ENCODE results near the gene COL5A1. TPM values are rescaled to one million over a fixed set of nuclear protein-coding genes. Genes with fewer than 3 reads are reported as not detected.

Gene COL5A1
- total RNA-seq, 6 experiments from 2014 or later, result 196 to 308 (median 225) TPM

DNA sequence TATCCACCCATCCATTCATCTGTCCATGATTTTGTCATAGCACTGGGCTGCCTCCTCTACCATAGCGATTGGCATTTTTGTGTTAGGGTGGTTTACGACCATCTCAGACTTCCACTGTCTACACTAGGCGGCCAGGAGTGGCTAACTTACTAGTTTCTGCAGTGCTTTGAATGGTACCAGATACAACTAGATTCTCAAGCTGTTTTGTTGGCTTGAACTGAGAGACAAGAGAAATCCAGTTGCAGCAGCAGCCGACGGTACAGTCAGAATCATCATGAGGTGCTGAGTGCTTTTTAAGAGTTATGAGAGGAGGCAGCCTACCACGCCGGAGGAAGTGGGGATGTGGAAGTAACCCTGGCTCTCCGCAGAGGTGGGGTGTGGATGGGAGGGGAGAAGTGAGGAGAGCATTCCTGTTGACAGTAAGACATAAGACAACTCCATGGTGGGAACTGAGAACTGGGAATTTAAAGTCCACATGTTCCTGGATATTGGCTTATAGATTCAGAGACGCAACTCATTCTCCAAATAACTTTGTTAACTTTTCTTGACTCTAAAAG lies 27.9 kb downstream of the COL5A1 start:
- peaks cover 95% of the 10 kb centered on the region for H3K4me1 Mint-ChIP-seq (ENCODE audit: low read depth)
- peaks cover 69% of the 10 kb centered on the region for H3K36me3 Mint-ChIP-seq (ENCODE audit: low read depth)
- no peak for DNase-seq
- H3K27ac Mint-ChIP-seq, result peak overlapping the region; percentile 85
- H3K27me3 Mint-ChIP-seq (ENCODE audit: insufficient read depth), result peaks cover 9% of the 10 kb centered on the region
- H3K4me3 Mint-ChIP-seq, result peak overlapping the region; percentile 75
- H3K9me3 Mint-ChIP-seq, result no peaks in the 10 kb centered on the region
- TF ChIP-seq, protein P1, sequence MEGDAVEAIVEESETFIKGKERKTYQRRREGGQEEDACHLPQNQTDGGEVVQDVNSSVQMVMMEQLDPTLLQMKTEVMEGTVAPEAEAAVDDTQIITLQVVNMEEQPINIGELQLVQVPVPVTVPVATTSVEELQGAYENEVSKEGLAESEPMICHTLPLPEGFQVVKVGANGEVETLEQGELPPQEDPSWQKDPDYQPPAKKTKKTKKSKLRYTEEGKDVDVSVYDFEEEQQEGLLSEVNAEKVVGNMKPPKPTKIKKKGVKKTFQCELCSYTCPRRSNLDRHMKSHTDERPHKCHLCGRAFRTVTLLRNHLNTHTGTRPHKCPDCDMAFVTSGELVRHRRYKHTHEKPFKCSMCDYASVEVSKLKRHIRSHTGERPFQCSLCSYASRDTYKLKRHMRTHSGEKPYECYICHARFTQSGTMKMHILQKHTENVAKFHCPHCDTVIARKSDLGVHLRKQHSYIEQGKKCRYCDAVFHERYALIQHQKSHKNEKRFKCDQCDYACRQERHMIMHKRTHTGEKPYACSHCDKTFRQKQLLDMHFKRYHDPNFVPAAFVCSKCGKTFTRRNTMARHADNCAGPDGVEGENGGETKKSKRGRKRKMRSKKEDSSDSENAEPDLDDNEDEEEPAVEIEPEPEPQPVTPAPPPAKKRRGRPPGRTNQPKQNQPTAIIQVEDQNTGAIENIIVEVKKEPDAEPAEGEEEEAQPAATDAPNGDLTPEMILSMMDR (IDR thresholded peaks at IDR 0.05), result no peak

DNA sequence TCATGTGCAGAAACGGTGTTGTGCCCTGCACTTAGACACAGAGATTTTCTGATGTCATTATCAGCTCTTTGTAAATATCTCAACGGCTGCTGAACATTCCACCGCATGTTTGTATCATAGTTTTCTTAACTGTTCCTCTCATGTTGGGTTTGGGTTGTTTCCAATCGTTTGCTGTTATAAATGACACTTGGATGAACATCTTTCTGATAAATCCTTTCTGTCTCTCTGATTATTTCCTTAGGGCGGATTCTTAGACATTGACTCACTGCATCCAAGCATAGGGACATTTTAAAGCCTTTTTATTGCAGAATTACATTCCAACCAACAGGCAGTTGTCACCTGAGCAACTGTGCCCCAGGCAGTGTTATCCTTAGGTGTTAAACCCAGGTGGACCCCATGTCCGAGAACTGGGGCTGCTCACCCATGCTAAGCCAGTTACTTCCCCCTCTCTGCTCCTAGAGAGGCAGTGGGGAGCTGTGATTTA lies 28.5 kb downstream of the COL5A1 start:
- TF ChIP-seq, protein P1 (IDR thresholded peaks at IDR 0.05), result no peak
- Mint-ChIP-seq H3K4me1 (ENCODE audit: low read depth) (peaks cover 94% of the 10 kb centered on the region), H3K36me3 (ENCODE audit: low read depth) (peaks cover 69% of the 10 kb centered on the region), H3K4me3 (peak overlapping the region; percentile 75), H3K27ac (peak overlapping the region; percentile 85), H3K27me3 (ENCODE audit: insufficient read depth) (peaks cover 9% of the 10 kb centered on the region), H3K9me3 (no peaks in the 10 kb centered on the region)
- peak; percentile 92 for DNase-seq

DNA sequence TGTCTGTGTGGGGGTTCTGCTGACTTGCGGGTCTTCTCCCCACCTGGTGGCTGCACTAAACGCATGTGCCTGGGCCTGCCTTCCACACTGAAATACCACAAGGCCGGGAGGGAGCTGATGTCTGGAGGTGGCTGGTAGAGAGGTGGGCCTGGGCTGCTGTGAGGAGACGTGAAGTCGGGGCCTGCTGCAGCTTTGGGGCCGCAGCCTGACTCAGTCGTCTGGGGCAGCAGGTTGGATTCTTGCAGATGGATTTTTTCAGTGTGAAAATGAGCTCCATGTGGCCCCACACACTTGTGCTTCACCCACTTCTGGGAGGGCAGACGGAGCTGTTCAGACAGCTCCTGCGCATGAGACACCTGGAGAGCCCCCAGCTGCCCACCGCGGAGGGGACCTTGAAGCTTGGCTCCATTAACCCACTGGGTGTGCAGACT lies 29.3 kb downstream of the COL5A1 start:
- Mint-ChIP-seq H3K27me3 (ENCODE audit: insufficient read depth) (peaks cover 9% of the 10 kb centered on the region), H3K4me1 (ENCODE audit: low read depth) (peaks cover 95% of the 10 kb centered on the region), H3K27ac (peak overlapping the region; percentile 85), H3K9me3 (no peaks in the 10 kb centered on the region), H3K4me3 (peak overlapping the region; percentile 75), H3K36me3 (ENCODE audit: low read depth) (peaks cover 72% of the 10 kb centered on the region)
- TF ChIP-seq, protein P1 (IDR thresholded peaks at IDR 0.05), result no peak
- DNase-seq, result no peak

DNA sequence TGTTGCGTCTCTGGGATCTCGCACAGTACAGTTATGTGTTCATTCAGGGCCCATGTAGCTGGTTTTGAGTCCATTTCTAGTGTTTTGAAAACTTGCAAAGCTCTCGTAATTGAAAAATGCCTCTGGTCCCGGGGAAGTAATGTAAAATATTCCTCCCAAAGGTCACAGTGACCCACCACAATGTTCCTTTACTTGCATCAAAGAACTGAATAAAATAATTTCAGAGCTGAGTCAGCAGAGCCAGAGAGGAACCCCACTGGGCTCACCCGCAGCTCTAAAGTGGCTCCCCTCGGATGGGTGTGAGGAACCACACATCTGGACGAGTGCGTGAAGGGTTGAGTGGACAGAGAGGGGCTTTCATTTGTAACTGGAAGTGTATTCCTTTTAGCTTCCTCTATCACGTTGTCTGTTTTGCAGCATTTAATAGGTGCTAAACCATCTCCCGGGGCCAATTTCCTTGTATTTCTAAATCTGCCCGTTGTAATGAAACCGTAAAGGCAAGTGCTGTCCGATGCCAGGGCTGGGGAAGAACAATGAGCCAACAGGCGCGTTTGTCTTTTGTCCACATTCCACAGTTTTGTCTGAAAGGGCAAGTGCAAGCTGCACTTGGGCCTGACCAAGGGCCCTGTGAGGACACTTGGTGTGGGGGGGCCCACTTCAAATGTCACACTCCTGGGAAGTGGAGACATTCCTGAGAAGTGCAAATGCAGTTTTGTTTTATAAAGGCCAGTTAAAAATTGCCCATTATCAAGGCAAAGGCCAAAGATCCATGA lies 29.9 kb downstream of the COL5A1 start:
- Mint-ChIP-seq H3K36me3 (ENCODE audit: low read depth) (peaks cover 74% of the 10 kb centered on the region), H3K4me1 (ENCODE audit: low read depth) (peaks cover 97% of the 10 kb centered on the region), H3K9me3 (no peaks in the 10 kb centered on the region), H3K27me3 (ENCODE audit: insufficient read depth) (peaks cover 9% of the 10 kb centered on the region), H3K4me3 (peak overlapping the region; percentile 75), H3K27ac (peak overlapping the region; percentile 85)
- TF ChIP-seq, protein P1 (IDR thresholded peaks at IDR 0.05), result no peak
- DNase-seq, result no peak

DNA sequence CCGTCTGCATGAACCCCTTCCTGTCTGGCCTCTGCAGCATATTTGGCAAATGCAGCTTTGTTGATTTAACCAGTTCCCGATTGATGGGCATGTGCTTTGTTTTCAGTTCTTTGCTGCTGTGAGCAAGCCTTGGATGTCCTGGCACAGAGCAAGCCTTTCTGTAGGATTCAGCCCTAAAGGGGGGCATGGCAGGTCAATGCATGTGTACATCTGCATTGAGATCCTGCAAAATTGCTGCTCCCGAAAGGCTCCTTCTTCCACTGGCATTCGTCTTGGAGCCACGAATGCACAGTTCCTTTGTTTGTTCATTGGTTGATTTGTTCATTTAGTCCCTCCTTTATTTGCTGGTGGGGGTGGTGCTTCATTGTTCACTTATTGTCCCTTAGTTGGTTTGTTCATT lies 34.8 kb downstream of the COL5A1 start:
- no peaks in the 10 kb centered on the region for H3K9me3 Mint-ChIP-seq
- TF ChIP-seq, protein P1 (IDR thresholded peaks at IDR 0.05), result no peak
- peaks cover 50% of the 10 kb centered on the region for H3K36me3 Mint-ChIP-seq (ENCODE audit: low read depth)
- H3K4me3 Mint-ChIP-seq, result no peak overlapping the region
- DNase-seq, result no peak
- H3K4me1 Mint-ChIP-seq (ENCODE audit: low read depth), result peaks cover 92% of the 10 kb centered on the region
- H3K27ac Mint-ChIP-seq, result no peak overlapping the region; the same call in 1 of the 2 replicates
- H3K27me3 Mint-ChIP-seq (ENCODE audit: insufficient read depth), result peaks cover 10% of the 10 kb centered on the region
